ENCODE data around the gene ANKS3. TPM values are rescaled to one million over a fixed set of nuclear protein-coding genes. Genes with fewer than 3 reads are reported as not detected.

The ANKS3 gene
- total RNA-seq, 1 experiment from 2014 or later = 22.6 TPM

DNA sequence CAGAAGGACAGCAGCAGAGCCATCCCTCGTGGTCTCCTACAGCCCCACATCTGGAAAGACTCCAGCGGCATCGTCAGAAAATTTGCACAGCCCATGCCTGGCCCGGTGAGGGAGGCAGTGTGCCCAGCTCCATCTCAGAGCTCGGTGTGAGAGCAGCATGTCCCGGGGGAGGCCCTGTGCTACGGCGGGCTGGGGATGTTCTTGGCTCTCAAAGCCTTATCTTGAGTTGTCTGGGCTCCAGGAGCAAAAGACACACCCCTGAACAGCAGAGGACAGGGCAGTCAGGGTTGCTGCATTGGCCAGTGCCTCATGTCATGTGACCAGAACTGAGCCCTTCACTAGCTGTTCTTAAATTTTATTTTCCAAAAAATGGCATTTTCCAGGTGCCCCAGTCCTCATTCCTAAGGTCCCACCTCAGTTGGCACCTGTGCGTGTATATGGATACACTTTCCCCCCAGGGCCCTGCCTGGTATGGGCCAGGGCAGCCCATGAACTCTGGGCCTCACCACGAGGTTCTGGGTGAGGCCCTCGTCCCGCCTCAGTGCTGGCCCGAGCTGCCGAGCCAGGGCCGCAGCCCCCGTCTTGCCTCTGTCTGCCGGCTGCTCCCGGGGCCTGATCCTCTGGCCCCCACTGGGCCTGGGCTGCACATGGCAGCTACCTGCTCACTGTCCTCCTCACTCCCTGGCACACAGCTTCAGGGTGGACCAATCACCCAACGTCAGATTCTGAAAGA lies 37.7 kb downstream of the ANKS3 start:
- Histone ChIP-seq H3K27ac (ENCODE audit: low read length) (no peak overlapping the region), H3K4me3 (ENCODE audit: low read length) (no peak overlapping the region), H3K9me3 (ENCODE audit: low read length) (no peaks in the 10 kb centered on the region), H4K20me1 (ENCODE audit: low read length) (no peaks in the 10 kb centered on the region), H3K36me3 (ENCODE audit: low read depth, low read length) (no peaks in the 10 kb centered on the region; the same call in 1 of the 2 replicates), H3K27me3 (ENCODE audit: low read length) (no peaks in the 10 kb centered on the region), H3K79me2 (ENCODE audit: low read length) (0 out of 2 replicates have a peak, but pooled peaks cover 3% of the 10 kb centered on the region), H3K9ac (ENCODE audit: low read length) (no peak overlapping the region), H3K4me1 (ENCODE audit: insufficient read depth, low read length) (peaks cover 5% of the 10 kb centered on the region; the same call in 1 of the 2 replicates), H3K9me2 (replicated peaks; ENCODE audit: low read length) (no peaks in the 10 kb centered on the region), H3F3A (ENCODE audit: low read length, unreplicated experiment) (no peaks in the 10 kb centered on the region), H3K4me2 (ENCODE audit: low read length) (no peak overlapping the region), H2AFZ (ENCODE audit: low read length) (no peak overlapping the region)
- ChIA-PET POLR2A (ENCODE audit: unreplicated experiment) (no interaction called here), CTCF (no interaction called here)
- DNase-seq = no peak
- TF ChIP-seq, protein P1, sequence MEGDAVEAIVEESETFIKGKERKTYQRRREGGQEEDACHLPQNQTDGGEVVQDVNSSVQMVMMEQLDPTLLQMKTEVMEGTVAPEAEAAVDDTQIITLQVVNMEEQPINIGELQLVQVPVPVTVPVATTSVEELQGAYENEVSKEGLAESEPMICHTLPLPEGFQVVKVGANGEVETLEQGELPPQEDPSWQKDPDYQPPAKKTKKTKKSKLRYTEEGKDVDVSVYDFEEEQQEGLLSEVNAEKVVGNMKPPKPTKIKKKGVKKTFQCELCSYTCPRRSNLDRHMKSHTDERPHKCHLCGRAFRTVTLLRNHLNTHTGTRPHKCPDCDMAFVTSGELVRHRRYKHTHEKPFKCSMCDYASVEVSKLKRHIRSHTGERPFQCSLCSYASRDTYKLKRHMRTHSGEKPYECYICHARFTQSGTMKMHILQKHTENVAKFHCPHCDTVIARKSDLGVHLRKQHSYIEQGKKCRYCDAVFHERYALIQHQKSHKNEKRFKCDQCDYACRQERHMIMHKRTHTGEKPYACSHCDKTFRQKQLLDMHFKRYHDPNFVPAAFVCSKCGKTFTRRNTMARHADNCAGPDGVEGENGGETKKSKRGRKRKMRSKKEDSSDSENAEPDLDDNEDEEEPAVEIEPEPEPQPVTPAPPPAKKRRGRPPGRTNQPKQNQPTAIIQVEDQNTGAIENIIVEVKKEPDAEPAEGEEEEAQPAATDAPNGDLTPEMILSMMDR (conservative IDR thresholded peaks at IDR 0.05; ENCODE audit: low read depth, low read length) = no peak
- TF ChIP-seq EZH2phosphoT487 (IDR thresholded peaks at IDR 0.05; ENCODE audit: borderline replicate concordance, low read length) (no peak), EZH2 (IDR thresholded peaks at IDR 0.05; ENCODE audit: low read length, unreplicated experiment) (no peak)
- no peak for ATAC-seq
- no TSS peak for BruUV-seq (replicated peaks)
- intact Hi-C loops (cut with micrococcal nuclease) = no loop called here

DNA sequence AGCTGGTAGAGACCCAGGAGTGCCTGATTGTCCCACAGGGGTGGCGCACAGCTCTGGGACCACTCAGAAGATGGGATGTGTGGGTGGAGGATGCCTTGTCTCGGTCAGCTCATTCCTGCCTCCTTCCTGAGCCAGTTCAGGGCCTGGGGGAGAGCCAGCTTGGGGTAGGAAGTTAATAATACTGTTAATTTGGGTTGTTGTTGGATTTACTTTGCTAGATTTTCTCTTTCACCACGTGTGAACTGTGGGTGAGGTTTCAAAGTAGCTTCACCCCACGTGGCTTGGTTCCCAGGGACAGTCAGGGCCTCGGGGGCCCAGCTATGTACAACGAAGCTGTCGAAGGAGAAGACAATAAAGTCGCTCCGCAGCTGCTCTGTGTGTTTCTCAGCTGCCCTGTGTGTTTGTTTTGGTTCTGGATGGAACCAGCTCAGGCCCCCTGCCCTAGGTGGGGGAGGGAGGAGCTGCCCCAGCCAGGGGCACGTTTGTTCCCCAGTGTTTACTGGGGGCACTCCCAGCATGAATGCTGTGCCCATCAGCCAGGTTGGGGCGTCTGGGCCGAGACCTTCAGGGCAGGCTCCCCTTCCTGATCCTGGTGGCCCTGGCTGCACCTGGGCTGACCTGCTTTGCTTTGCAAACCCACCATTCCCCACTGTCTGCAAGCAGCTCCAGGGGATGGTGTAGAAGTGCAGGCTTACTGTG lies 38.4 kb downstream of the ANKS3 start:
- Histone ChIP-seq H4K20me1 (ENCODE audit: low read length) (no peaks in the 10 kb centered on the region), H3K27ac (ENCODE audit: low read length) (no peak overlapping the region), H2AFZ (ENCODE audit: low read length) (no peak overlapping the region), H3K27me3 (ENCODE audit: low read length) (no peaks in the 10 kb centered on the region), H3K9me3 (ENCODE audit: low read length) (no peaks in the 10 kb centered on the region), H3K36me3 (ENCODE audit: low read depth, low read length) (no peaks in the 10 kb centered on the region; the same call in 1 of the 2 replicates), H3K4me2 (ENCODE audit: low read length) (no peak overlapping the region), H3K79me2 (ENCODE audit: low read length) (0 out of 2 replicates have a peak, but pooled peaks cover 3% of the 10 kb centered on the region), H3K4me1 (ENCODE audit: insufficient read depth, low read length) (peaks cover 5% of the 10 kb centered on the region; the same call in 1 of the 2 replicates), H3F3A (ENCODE audit: low read length, unreplicated experiment) (no peaks in the 10 kb centered on the region), H3K4me3 (ENCODE audit: low read length) (no peak overlapping the region), H3K9ac (ENCODE audit: low read length) (no peak overlapping the region), H3K9me2 (replicated peaks; ENCODE audit: low read length) (no peaks in the 10 kb centered on the region)
- CTCF ChIA-PET = interaction anchor here (0.6 kb wide), 1 partner anchor 72 kb away, joined by 3 read pairs; no protein-coding TSS in a partner anchor
- DNase-seq (no peak), ATAC-seq (no peak)
- POLR2A ChIA-PET (ENCODE audit: unreplicated experiment) = interaction anchor here (0.9 kb wide), 1 partner anchor 16 kb away, joined by 5 read pairs; no protein-coding TSS in a partner anchor
- TF ChIP-seq, protein P1 (conservative IDR thresholded peaks at IDR 0.05; ENCODE audit: low read depth, low read length) = no peak
- TF ChIP-seq EZH2 (IDR thresholded peaks at IDR 0.05; ENCODE audit: low read length, unreplicated experiment) (no peak), EZH2phosphoT487 (IDR thresholded peaks at IDR 0.05; ENCODE audit: borderline replicate concordance, low read length) (no peak)
- intact Hi-C loops (cut with micrococcal nuclease) = no loop called here
- BruUV-seq (replicated peaks) = no TSS peak

Measured in PC-3 (cell line).